Adrenal gland (tissue), 12 donors: ENCODE results near the gene BOK. TPM values are rescaled to one million over a fixed set of nuclear protein-coding genes. Genes with fewer than 3 reads are reported as not detected.

ENCODE experiments used
- DNase-seq, 7 donors: peaks; one replicate each; pipeline ENCODE4 v3.0.0-alpha.2; 2019 to 2020
- H3K27ac ChIP-seq, 5 donors: fragments of 200-600 bp; sonication (generic) in 4 of 5; 1 replicate in 3 of 5; 2 replicates in 2 of 5; pipeline versions ENCODE4 v1.5.1 to v1.8.0; 2016 to 2020; ENCODE audit warnings: mild to moderate bottlenecking in 1 of 5
- H3K27me3 ChIP-seq: fragments of 200-600 bp; 2 replicates; pipeline ENCODE4 v1.8.0; 2021
- H3K36me3 ChIP-seq, 2 donors: fragments of 200-600 bp; replicated peaks in 1 of 2; 1 replicate in 1 of 2; 2 replicates in 1 of 2; pipeline versions ENCODE4 v1.5.1 to v1.8.0; 2018 to 2022
- H3K4me1 ChIP-seq, 2 donors: fragments of 200-600 bp; replicated peaks in 1 of 2; 1 replicate in 1 of 2; 2 replicates in 1 of 2; pipeline versions ENCODE4 v1.5.1 to v1.8.0; 2018 to 2021
- H3K4me3 ChIP-seq, 4 donors: fragments of 200-600 bp; sonication (generic) in 3 of 4; one replicate each; pipeline ENCODE4 v1.5.1; 2016 to 2018
- H3K9me3 ChIP-seq, 3 donors: fragments of 200-600 bp; sonication (generic) in 1 of 3; replicated peaks in 1 of 3; 1 replicate in 2 of 3; 2 replicates in 1 of 3; pipeline versions ENCODE4 v1.5.1 to v1.8.0; 2016 to 2021
- CTCF ChIP-seq, 6 experiments: fragments of 450-650 bp in 4 of 6; fragments of 200-600 bp in 2 of 6; sonication (generic) in 1 of 6; IDR thresholded peaks; 1 replicate in 5 of 6; 2 replicates in 1 of 6; pipeline versions ENCODE4 v1.5.1 to v1.8.0; 2016 to 2021; ENCODE audit warnings: antibody characterized with exemption in 6 of 6, mild to moderate bottlenecking in 2 of 6, moderate library complexity in 1 of 6
- POLR2A ChIP-seq, 2 donors: fragments of 450-650 bp; IDR thresholded peaks; one replicate each; pipeline ENCODE4 v1.6.1; 2017; ENCODE audit warnings: antibody characterized with exemption in 2 of 2, mild to moderate bottlenecking in 2 of 2, moderate library complexity in 1 of 2
- WGBS, 4 donors: extraction: QIAGEN DNeasy Blood & Tissue Kit in 2 of 4; methylation state at CpG; one replicate each; pipeline versions ENCODE4 v1.1.5 to v1.1.7; 2013 to 2017; 5-methylcytosine and 5-hydroxymethylcytosine counted together
- intact Hi-C, 2 donors: fragments of 100-400 bp; cut with DNase I; formaldehyde crosslinking; loops; one replicate each; pipeline versions ENCODE4 v1.14.1 to v1.15.0; 2022 to 2023
- polyA plus RNA-seq, 3 donors: library from polyadenylated mRNA; stranded (reverse); fragments of 200-250 nt in 2 of 3; fragments of 350-450 nt in 1 of 3; fragmentation: Illumina TruSeq in 1 of 3; extraction: RNeasy Lipid Tissue Mini Kit (QIAGEN cat#74804) in 1 of 3; gene quantifications; one replicate each; pipeline ENCODE4 v1.2.3, GENCODE V29; 2013 to 2014
- total RNA-seq, 9 donors: library from RNA; depleted of rRNA in 4 of 9; stranded (reverse); fragments of >200 nt in 4 of 9; fragments of 120-200 nt in 1 of 9; fragmentation: NEBNext Ultra II Directional in 1 of 9; extraction: Animal tissue kit (Norgen Biotek cat#: 25700) in 1 of 9; gene quantifications; one replicate each; pipeline versions ENCODE4 v1.1.0 to v1.2.4, GENCODE V29; 2013 to 2023
- donor health status: healthy with polysubstance abuse.
- donor health status: Bipolar disorder and iron deficiency.
- donor health status: DM: yes; HTN: yes; CAD: no.
- donor health status: DM: no; HTN: no; CAD: no.
- donor health status: DM: no; HTN: no; CAD: no.
- donor health status: DM: yes; HTN: yes; CAD: no.

The BOK gene
- total and polyA plus RNA-seq, 12 donors, result 2.9 to 41.7 (median 13.9) TPM

GRCh38 chr2:241551998-241552737, 6.4 kb upstream of the BOK start:
- Histone ChIP-seq H3K27ac (no peak overlapping the region), H3K4me3 (no peak overlapping the region), H3K4me1 (no peaks in the 10 kb centered on the region), H3K27me3 (no peaks in the 10 kb centered on the region), H3K9me3 (no peaks in the 10 kb centered on the region), H3K36me3 (no peaks in the 10 kb centered on the region)
- intact Hi-C loops, result no loop called here
- 80 to 89% (median 84%) methylated on average over 17 to 33 of the region's 33 CpGs for WGBS, 4 donors
- no peak for TF ChIP-seq POLR2A (IDR thresholded peaks at IDR 0.05)
- DNase-seq, result no peak

GRCh38 chr2:241553512-241553830, 5.1 kb upstream of the BOK start:
- 76 to 80% (median 79%) methylated on average over 12 of the region's 12 CpGs for WGBS, 4 donors
- intact Hi-C loops, result no loop called here
- no peak for TF ChIP-seq CTCF (IDR thresholded peaks at IDR 0.05)
- TF ChIP-seq POLR2A (IDR thresholded peaks at IDR 0.05), result no peak

GRCh38 chr2:241553981-241554380, 4.6 kb upstream of the BOK start:
- H3K4me3 ChIP-seq, result no peak overlapping the region
- TF ChIP-seq CTCF (IDR thresholded peaks at IDR 0.05) (no peak), POLR2A (IDR thresholded peaks at IDR 0.05) (no peak)
- no peak overlapping the region for H3K27ac ChIP-seq
- H3K36me3 ChIP-seq, result no peaks in the 10 kb centered on the region
- intact Hi-C loops, result no loop called here
- no peak for DNase-seq
- H3K9me3 ChIP-seq, result no peaks in the 10 kb centered on the region
- H3K27me3 ChIP-seq, result peaks cover 4% of the 10 kb centered on the region
- 46 to 70% (median 68%) methylated on average over 5 to 6 of the region's 6 CpGs; no CpG with 5 or more reads in 1 of the 4 donors for WGBS, 4 donors
- H3K4me1 ChIP-seq, result no peaks in the 10 kb centered on the region

More at GRCh38 chr2:241553512-241553830, 5.1 kb upstream of the BOK start:
- DNase-seq, result no peak
- Histone ChIP-seq H3K4me3 (no peak overlapping the region), H3K36me3 (no peaks in the 10 kb centered on the region), H3K27me3 (peaks cover 2% of the 10 kb centered on the region), H3K27ac (no peak overlapping the region), H3K4me1 (no peaks in the 10 kb centered on the region), H3K9me3 (no peaks in the 10 kb centered on the region)

GRCh38 chr2:241554610-241555322, 3.8 kb upstream of the BOK start:
- peaks cover 4% of the 10 kb centered on the region for H3K27me3 ChIP-seq
- 76 to 85% (median 79%) methylated on average over 6 to 7 of the region's 7 CpGs for WGBS, 4 donors
- TF ChIP-seq POLR2A (IDR thresholded peaks at IDR 0.05) (no peak), CTCF (IDR thresholded peaks at IDR 0.05) (no peak)
- H3K27ac ChIP-seq, result no peak overlapping the region
- H3K36me3 ChIP-seq, result no peaks in the 10 kb centered on the region
- H3K4me1 ChIP-seq, result peaks cover 0 to 4% of the 10 kb centered on the region in 2 donors
- intact Hi-C loops, result no loop called here
- H3K9me3 ChIP-seq, result no peaks in the 10 kb centered on the region
- DNase-seq, result no peak
- H3K4me3 ChIP-seq, result no peak overlapping the region
